Activated CD4-positive, CD25-positive, alpha-beta regulatory T cell treated with anti-CD3 and anti-CD28 coated beads, Interleukin-2, amount 50 U/mL, for 72 hours (primary cell): ENCODE results near the gene ASMTL.

Experiments
- DNase-seq: peaks from one replicate; pipeline ENCODE4 v3.0.0; 2021

ASMTL gene

DNA sequence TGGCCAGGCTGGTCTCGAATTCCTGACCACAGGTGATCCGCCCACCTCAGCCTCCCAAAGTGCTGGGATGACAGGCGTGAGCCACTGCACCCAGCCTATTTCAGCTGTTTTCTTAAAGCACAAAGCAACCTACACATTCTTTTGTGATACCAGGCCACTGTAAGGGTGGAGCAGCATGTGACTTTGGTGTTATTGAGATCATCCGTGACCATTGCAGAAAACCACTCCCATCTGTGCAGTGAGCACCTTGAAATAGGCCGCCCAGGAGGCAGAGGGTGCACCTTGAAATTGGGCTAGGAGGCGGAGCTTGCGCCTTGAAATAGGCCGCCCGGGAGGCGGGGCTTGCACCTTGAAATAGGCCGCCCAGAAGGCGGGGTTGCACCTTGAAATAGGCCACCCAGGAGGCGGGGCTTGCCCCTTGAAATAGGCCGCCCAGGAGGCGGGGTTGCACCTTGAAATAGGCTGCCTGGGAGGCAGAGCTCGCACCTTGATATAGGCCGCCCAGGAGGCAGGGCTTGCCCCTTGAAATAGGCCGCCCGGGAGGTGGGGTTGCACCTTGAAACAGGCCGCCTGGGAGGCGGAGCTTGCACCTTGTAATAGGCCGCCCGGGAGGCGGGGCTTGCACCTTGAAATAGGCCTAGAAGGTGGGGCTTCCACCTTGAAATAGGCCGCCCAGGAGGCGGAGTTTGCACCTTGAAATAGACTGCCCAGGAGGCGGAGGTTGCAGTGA, 51.8 kb downstream of the ASMTL start:
- no peak for DNase-seq

DNA sequence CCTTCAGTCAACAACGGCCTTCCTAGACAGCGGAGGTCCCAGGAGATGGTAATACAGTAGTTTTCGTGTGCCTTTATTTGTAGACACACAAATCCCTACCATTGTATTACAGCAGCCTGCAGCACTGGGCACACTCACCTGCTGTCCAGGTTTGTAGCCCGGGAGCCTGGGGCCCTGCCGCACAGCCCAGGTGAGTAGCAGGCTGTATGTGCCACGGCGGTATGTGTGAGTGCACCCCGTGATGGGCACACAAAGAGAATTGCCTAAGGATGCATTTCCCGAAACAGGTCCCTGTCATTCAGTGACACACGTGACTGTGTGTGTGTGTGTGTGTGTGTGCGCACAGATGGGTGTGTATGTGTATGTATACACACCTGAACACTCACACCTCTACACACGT, 52.7 kb downstream of the ASMTL start:
- no peak for DNase-seq

DNA sequence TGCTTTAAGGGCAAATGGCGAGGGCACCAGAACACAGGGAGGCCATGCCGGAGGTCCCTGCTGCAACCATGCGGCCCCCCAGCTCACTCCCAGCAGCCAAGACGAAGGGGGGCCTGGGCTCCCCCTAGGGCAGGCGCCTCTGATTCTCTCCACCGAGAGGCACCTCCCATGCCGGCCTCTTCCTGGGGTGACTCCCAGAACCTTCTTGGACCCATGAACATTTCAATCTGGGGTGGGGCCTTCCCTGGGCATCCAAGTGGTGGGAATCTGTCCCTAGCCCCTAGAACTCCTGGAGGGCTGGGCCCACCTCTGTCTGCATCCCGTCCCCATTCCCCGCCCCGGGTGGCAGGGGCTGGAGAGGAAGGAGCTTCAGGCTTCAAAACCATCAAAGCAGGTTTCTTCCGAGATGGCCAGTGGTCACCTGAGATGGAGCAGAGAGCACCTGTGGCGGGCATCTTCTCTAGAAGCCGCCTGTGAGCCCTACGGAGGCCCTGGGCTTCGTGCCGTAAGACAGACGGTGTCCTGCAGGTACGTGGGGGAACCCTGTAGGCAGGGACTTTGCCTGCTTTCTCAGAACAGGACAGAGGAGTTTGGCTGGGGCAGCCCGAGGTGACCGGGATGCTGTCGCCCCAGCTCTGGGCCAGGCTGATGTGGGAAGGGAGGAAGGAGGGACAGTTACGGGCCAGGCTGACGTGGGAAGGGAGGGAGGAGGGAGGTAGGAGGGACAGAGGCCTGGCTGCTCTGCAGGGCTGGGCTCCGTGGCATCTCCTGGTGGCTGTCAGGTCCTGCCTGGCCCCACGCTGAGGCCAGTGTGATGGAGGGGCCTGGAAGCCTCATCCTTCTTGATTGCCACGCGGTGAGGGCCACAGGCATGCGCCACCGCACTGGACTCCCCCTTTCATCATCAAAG, 54.0 kb downstream of the ASMTL start:
- DNase-seq: no peak

DNA sequence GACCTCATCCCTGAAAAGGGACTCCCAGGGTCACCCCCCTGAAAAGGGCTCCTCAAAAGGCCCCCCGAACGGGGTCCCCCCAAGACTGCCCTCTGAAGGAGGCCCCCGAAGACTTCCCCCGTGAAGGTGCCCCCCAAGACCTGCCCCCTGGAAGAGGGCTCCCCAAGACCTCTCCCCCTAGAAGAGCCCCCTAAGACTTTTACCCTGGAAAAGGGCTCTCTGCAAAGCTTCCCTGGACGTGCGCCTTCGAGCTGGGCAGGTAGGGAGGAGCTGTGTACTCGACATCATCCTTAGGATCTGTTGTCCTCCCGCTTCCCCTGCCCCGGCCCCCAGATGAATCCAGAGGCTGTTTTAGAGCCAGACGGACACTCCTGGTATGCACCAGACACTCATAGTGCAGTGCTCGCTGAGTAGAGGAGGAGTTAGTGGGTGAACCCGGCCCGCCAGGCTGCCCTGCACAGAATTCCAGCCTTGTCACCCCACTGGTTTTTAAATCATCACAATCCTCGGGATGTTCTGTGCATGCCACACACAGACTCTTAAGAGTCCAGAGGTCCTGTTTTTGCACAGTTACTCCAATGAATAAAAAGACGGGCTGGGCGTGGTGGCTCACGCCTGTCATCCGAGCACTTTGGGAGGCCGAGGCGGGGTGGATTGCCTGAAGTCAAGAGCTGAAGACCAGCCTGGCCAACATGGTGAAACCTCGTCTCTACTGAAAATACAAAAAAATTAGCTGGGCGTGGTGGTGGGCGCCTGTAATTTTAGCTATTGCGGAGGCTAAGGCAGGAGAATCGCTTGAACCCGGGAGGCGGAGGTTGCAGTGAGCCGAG, 55.1 kb downstream of the ASMTL start:
- DNase-seq: no peak

DNA sequence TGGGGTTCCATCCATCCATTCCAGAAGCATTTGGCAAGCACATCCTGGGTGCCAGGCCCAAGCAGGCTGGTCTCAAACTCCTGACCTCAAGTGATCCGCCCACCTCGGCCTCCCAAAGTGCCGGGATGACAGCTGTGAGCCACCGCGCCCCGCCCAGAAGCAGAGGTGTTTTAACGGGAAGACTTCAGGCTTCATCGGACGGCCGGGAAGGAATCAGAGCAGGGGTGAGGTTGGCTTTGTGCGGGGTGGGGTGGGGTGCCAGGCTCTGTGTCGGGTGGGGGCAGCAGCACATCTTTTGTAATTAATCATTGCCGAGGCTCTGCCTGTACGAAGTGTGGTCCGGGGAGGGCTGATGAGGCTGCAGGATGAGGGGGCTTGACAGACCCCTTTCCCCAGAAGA, 55.7 kb downstream of the ASMTL start:
- DNase-seq: no peak

DNA sequence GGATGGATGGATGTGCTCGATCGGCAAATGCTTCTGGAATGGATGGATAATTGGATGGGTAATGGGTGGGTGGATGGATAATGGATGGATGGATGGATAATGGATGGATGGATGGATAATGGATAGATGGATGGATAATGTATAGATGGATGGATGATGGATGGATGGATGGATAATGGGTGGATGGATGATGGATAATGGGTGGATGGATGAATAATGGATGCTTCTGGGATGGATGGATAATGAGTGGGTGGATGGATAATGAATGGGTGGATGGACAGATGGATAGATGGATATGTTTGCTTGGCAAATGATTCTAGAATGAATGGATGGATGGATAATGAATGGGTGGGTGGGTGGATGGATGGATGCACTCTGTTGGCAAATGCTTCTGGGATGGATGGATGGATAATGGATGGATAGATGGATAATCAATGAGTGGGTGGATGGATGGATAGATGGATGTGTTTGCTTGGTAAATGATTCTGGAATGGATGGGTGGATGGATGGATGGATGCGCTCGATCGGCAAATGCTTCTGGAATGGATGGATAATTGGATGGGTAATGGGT, 57.0 kb downstream of the ASMTL start:
- no peak for DNase-seq

DNA sequence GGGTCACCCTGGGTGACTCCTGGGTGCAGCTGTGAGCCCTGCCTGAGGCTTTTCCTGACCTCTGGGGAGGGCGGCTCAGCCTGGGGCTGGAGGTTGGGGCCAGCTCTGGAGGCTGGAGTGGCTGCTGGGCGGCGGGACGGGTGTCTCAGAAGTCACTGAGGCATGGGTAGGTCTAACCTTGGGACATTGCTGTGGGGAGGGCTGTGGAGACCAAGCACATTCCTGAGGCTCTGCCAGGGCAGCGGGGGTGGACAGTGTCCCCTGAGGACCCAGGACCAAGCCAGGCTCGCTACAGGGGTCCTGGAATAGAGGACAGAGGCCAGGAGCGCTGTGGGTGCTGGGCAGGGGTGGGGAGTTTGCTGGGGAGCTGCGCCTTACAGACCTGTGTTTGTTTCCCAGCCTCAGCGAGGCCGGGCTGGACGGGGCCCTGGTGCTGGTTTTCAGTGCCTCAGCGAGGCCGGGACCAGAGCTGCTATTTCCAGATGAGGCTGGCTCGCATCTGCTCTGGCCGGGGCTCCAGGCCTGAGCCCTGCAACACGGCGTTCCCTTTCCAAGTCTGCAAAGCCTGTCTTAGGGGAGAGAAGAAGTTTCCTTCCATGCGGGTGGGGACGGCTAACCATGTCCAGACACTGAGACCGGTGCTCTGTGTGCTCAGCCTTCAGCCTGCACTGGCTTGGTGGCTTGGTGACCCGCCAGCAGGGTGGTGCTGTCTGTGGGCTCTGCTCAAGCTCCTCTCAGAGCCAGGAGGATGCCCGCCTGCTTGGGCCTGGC, 57.8 kb downstream of the ASMTL start:
- DNase-seq: peak; percentile 31

DNA sequence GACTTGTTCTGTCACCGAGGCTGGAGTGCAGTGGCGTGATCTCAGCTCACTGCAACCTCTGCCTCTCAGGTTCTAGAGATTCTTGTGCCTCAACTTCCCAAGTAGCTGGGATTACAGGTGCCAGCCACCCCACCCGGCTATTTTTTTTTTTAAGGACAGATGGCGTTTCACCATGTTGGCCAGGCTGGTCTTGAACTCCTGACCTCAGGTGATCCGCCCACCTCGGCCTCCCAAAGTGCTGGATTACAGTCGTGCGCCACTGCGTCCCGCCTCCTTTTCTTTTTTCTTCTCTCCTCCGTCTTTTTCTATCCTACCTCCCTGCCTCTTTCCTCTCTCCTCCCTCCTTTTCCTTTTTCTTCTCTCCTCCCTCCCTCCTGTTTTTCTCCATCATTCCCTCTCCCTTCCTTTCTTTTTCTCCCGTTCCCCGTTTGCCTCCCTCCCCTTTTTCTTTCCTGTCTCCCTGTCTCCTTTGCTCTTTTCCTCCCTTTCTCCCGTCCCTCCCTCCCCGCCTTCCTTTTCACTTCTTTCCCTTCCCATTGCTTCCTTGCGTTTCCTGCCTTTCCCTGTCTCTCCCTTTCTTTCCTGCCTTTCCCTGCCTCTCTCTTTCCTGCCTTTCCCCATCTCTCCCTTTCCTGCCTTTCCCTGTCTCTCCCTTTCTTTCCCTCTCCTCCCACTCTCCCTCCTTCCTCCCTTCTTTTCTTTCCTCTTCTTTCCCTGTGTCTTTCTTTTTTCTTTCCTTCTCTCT, 58.7 kb downstream of the ASMTL start:
- DNase-seq: no peak

DNA sequence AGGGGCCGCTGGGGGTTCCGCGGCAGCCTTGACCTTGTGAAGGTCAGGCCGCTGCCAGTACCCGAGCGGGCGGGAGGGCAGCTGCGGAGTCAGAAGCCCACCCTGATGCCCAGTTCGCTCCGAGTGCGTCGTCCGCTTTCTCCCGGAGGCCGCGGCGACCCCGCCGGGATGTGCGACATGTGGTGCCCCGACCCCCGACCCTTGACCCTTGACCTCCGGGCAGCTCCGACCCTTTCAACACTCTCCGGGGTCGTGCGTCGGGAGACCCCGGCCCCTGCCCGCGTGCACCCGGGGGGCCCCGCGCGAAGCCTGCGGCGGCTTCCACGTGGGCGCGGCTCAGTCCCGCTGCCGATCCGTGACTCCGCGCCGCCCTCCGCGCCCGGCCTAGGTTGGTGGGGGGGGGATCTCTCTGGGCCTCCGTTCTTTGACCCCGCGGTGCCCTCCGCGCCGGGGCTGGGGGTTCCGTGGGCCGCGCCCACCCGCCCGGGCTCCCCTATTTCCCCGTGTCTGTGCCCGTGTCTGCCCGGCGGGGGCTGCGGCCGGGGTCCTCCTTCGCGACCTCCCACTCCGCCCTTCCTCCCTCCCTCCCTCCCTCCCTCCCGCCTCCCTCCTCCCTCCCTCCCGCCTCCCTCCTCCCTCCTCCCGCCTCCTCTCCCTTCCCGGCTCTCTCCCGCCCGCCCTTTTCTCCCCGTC, 60.2 kb downstream of the ASMTL start:
- DNase-seq: no peak

DNA sequence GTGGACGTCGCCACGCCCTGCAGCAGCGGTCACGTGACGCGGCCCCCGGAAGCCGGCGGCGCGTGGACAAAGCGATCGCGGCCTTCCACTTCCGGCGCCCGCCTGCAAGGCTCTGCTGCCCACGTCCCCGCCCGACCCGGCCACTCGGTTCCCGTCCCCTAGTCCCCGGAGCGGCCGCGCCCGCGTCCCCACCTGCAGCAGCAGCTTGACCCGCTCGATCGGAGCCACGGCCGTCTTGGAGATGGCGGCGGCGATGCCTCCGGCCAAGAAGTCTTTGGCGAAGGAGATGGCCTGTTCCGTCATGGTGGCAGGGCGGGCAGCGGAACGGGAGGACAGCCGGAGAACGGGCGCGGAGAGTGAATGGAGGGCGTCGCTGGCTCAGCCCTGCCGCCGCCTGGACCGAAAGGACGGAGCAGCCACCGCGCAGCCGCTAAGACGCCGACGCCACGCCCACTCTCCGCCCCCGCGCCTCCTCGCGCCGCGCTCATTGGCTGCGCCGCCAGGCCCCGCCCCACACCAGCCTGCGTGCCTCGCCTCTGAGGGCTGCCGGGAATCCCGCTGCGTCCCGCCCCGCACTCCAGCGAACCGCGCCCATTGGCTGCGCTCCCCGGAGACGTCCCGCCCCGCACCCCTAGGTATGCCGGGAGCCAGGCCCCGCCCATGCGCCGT, 60.9 kb downstream of the ASMTL start, which contains the start of gene SLC25A6:
SLC25A6 (minus strand) TSS at position 407 of the 669 bp plus-strand sequence; CDS start at position 303, 104 bp downstream.
- DNase-seq: peak; percentile 100

DNA sequence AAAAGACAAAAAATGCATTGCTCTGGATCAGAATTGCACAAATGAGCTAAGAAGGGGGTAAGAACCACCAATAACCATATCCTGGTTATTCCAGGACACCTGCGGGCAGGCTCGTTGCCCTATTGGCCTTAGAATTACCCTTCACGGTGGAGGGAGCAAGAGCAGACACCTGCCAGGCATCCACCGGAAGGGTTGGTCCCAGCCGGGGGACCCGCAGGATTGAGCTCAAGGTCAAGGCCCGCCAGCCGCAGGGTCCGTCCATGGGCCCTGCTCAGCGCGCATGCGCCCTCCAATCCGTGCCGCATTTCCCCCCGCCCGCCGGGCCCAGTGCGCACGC, 61.4 kb downstream of the ASMTL start:
- no peak for DNase-seq

DNA sequence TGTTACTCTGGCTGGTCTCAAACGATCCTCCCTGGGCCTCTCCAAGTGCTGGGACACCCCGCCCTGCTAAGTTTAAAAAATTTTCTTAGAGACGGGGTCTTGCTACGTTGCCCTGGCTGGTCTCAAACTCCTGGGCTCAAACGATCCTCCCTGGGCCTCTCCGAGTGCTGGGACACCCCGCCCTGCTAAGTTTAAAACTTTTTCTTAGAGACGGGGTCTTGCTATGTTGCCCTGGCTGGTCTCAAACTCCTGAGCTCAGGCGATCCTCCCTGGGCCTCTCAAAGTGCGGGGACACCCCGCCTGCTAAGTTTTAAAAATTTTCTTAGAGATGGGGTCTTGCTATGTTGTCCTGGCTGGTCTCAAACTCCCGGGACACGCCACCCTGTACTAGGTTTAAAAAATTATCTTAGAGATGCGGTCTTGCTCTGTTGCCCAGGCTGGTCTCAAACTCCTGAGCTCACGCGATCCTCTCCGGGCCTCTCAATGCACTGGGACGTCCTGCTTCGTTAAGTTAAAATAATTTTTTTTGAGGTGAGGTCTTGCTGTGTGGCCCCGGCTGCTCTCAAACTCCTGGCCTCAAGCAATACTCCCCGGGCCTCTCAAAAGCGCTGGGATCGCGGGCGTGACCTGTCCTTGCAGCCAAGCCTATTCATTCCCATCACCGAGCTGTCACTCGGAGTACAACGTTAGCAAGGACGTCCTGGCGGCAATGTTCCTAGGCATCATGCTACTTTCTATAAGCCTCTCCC, 61.9 kb downstream of the ASMTL start:
- peak; percentile 26 for DNase-seq

DNA sequence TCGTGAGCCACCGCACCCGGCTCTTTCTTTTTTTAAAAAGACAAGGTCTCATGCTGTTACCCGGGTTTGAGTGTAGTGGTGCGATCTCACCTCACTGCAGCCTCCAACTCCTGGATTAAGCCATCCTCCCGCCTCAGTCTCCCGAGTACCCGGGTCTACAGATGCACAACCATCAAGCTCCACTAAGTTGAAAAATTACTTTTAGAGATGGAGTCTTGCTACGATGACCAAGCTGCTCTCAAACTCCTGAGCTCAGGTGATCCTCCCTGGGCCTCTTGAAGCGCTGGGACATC, 62.8 kb downstream of the ASMTL start:
- no peak for DNase-seq

DNA sequence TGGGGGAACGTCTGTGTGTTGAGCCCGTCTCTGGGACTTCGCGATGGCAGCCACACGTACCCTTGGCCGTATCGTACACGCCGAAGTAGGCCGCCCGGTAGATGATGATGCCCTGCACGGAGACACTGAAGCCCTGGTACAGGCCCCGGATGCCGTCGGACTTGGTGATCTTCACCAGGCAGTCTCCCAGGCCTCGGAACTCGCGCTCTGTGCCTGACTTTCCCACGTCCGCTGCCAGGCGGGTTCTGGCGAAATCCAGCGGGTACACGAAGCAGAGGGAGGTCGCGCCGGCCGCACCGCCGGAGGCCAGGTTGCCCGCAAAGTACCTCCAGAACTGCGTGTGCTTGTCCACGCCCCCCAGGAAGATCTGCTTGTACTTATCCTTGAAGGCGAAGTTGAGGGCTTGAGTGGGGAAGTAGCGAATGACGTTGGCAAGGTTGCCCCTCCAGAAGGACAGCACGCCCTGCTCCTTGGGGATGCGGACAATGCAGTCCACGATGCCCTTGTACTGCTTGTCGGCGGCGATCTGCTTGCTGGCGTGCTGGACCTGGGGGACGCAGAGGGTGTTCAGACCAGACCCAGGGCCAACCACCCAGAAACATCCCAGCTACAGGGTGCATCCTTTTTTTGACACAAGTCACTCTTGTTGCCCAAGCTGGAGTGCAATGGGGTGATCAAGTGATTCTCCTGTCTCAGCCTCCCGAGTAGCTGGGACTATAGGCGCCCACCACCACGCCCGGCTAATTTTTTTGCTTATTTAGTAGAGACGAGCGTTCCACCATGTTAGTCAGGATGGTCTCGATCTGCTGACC, 63.3 kb downstream of the ASMTL start:
- DNase-seq: peak; percentile 26

DNA sequence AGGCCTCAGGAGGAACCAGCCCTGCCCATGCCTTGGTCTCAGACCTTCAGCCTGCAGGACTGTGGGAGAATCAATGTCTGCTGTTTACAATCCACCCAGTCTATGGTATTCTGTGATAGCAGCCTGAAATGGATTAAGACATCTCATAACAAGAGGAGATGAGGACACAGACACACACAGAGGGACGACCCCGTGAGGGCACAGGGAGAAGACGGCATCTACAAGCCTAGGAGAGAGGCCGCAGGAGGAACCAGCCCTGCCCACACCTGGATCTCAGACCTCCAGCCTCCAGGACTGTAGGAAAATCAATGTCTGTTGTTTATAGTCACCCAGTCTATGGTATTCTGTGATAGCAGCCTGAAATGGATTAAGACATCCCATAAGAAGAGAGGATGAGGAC, 64.1 kb downstream of the ASMTL start:
- DNase-seq: peak; percentile 27

DNA sequence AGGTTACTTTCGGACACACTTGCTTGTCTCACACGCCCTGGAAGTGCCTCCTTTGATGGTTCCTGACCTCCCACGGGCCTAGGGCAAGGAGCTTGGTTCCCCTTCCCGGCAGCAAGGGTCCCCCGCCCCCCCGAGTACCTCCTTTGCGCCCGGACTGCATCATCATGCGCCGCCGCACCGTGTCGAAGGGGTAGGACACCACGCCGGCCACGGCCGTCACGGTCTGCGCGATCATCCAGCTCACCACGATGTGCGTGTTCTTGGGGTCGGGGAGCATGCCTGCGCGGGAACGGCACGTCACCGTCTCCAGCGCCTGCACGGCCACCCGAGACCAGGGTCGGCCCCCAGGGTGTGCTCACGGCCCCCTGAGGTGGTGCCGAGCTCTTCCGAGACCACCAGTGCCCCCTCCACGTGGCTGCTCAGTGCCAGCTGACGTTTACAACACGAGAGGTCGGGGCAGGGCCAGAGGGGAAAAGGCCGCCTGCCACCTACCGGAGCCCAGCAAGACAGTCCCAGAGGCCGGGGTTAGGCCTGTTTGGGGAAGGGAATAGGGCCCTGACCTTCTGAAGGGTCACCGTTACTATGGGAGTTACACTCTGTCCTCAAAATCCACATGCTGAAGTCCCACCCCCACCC, 65.5 kb downstream of the ASMTL start:
- no peak for DNase-seq

DNA sequence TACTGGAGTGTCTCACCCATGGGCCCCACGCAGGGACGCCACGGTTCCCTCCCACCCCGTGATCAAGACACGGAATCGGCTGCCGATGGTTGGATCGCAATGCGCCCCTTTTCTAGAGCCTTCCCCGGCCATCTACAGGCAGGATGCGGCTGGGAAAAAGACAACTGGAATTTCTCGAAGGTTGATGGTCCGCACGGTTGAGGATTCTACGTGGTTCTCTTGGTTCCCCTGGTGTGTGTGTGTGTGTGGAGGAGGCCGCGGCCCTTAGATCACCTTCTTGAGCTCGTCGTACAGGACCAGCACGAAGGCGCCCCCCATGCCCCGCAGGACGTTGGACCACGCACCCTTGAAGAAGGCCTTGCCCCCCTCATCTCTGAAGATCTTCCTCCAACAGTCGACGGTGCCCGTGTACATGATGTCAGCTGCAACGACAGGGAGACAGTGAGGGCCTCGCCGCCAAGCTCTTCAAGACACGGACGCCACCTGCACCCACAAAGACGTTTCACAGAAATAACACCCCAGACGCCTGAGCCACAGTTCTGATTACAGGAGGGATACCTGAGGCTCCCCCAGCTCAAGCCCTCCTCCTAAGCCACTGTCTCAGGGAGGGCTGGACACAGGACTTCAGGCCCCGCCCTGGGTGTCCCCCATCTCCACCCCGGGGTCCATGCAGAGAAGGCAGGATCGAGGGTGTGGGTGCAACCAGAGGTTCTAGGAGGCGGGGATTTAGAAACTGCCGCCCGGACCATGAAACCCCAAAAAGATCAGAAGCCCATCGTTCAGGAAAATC, 66.2 kb downstream of the ASMTL start:
- DNase-seq: no peak
